ENCODE data around the gene GAN.

DNA sequence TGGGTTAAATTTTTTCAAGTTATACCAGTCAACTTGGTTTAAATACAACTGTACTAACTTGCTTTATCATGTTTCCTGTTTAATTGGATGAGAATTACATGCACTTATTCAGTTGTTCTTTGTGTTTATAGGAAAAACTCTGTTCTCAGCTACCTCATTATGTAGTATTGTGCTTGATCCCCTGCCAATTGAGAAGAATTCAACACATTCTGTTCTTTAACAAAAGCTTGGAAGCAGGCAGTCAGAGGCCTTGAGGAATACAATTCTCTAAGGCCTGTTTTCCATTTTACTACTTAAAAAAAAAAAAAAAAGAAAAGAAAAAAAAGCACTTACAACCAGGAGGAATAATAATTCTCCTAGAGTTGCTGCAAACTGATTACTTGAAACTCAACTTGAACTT, 69.2 kb downstream of the GAN start:
- TF ChIP-seq, protein P1, sequence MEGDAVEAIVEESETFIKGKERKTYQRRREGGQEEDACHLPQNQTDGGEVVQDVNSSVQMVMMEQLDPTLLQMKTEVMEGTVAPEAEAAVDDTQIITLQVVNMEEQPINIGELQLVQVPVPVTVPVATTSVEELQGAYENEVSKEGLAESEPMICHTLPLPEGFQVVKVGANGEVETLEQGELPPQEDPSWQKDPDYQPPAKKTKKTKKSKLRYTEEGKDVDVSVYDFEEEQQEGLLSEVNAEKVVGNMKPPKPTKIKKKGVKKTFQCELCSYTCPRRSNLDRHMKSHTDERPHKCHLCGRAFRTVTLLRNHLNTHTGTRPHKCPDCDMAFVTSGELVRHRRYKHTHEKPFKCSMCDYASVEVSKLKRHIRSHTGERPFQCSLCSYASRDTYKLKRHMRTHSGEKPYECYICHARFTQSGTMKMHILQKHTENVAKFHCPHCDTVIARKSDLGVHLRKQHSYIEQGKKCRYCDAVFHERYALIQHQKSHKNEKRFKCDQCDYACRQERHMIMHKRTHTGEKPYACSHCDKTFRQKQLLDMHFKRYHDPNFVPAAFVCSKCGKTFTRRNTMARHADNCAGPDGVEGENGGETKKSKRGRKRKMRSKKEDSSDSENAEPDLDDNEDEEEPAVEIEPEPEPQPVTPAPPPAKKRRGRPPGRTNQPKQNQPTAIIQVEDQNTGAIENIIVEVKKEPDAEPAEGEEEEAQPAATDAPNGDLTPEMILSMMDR (IDR thresholded peaks at IDR 0.05), result no peak
- no peak for TF ChIP-seq POLR2A (IDR thresholded peaks at IDR 0.05)

Data from testis (tissue), 2 donors.